Measurements from ENCODE around the gene OR51M1. TPM values are rescaled to one million over a fixed set of nuclear protein-coding genes. Genes with fewer than 3 reads are reported as not detected.
"Not testable (repeated sequence)": the region's sequence is repeated elsewhere in the genome, so short reads cannot be mapped to it uniquely, and the experiment has no call there.

The OR51M1 gene
- total and polyA plus RNA-seq, 2 donors (not counting 3 experiments of a cell fraction or from before 2014, with no cell fraction given), result not detected

DNA sequence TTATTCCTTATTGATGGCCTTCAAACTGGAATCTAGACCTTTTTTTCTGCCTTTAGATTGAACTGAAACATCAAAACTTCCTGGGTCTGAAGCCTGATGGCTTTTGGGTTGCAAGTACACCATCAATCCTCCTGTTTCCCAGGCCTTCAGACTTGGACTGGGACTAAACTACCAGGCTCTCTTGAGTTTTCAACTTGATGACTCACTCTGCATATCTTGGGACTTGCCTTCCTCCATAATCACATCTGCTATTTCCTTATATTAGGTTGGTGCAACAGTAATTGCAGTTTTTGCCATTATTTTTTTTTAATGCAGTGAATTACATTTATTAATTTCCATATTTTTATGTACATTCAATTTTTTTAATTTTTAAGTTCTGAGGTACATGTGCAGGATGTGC lies 47.3 kb upstream of the OR51M1 start:
- no peaks in the 10 kb centered on the region for H3K36me3 ChIP-seq (ENCODE audit: control insufficient read depth in 2 of 2, extremely low read depth in 1 of 2, insufficient read depth in 2 of 2, low read length in 2 of 2)
- no peak overlapping the region for H3K9ac ChIP-seq (replicated peaks; ENCODE audit: extremely low read depth, insufficient read depth, low read length)
- ChIA-PET CTCF (no interaction called here), POLR2A (no interaction called here)
- H3K4me2 ChIP-seq (ENCODE audit: insufficient read depth, low read length), result no peak overlapping the region
- no peaks in the 10 kb centered on the region for H3K27me3 ChIP-seq (ENCODE audit: control insufficient read depth in 2 of 2, insufficient read depth in 2 of 2, low read length in 2 of 2)
- DNase-seq (ENCODE audit: low read depth, low spot score), result no peak
- TF ChIP-seq, protein P1, sequence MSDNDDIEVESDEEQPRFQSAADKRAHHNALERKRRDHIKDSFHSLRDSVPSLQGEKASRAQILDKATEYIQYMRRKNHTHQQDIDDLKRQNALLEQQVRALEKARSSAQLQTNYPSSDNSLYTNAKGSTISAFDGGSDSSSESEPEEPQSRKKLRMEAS (IDR thresholded peaks at IDR 0.05; ENCODE audit: insufficient read depth, insufficient read length), result no peak
- no peak for TF ChIP-seq POLR2AphosphoS5 (IDR thresholded peaks at IDR 0.05; ENCODE audit: insufficient read depth, low read depth, low read length)
- TF ChIP-seq JUN (IDR thresholded peaks at IDR 0.05; ENCODE audit: borderline replicate concordance, insufficient read depth, insufficient read length, low read depth), result peak; percentile 4
- TF ChIP-seq, protein P2, sequence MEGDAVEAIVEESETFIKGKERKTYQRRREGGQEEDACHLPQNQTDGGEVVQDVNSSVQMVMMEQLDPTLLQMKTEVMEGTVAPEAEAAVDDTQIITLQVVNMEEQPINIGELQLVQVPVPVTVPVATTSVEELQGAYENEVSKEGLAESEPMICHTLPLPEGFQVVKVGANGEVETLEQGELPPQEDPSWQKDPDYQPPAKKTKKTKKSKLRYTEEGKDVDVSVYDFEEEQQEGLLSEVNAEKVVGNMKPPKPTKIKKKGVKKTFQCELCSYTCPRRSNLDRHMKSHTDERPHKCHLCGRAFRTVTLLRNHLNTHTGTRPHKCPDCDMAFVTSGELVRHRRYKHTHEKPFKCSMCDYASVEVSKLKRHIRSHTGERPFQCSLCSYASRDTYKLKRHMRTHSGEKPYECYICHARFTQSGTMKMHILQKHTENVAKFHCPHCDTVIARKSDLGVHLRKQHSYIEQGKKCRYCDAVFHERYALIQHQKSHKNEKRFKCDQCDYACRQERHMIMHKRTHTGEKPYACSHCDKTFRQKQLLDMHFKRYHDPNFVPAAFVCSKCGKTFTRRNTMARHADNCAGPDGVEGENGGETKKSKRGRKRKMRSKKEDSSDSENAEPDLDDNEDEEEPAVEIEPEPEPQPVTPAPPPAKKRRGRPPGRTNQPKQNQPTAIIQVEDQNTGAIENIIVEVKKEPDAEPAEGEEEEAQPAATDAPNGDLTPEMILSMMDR (IDR thresholded peaks at IDR 0.05; ENCODE audit: extremely low read depth in 1 of 2, insufficient read depth in 1 of 2, low read depth in 1 of 2, low read length in 2 of 2), result no peak
- TF ChIP-seq FOS (IDR thresholded peaks at IDR 0.05; ENCODE audit: borderline replicate concordance, insufficient read depth, low read length), result peak; percentile 52
- TF ChIP-seq GATA2 (IDR thresholded peaks at IDR 0.05; ENCODE audit: insufficient read depth, insufficient read length, low read depth, low read length), result no peak
- TF ChIP-seq EZH2 (IDR thresholded peaks at IDR 0.05; ENCODE audit: borderline replicate concordance, low read depth, low read length, severe bottlenecking), result no peak
- TF ChIP-seq POLR2A (IDR thresholded peaks at IDR 0.05; ENCODE audit: low read depth, low read length), result no peak
- no peaks in the 10 kb centered on the region for H3K4me1 ChIP-seq (ENCODE audit: control insufficient read depth, extremely low read depth, insufficient read depth, low read length)
- BruUV-seq (replicated peaks), result no TSS peak
- H3K27ac ChIP-seq (ENCODE audit: insufficient read depth, low read depth, low read length), result no peak overlapping the region
- H3K9me3 ChIP-seq (replicated peaks; ENCODE audit: control insufficient read depth, insufficient read depth, low read length), result no peaks in the 10 kb centered on the region
- no peaks in the 10 kb centered on the region for H3K79me2 ChIP-seq (ENCODE audit: control insufficient read depth, insufficient read depth, low read length)
- no peak overlapping the region for H3K4me3 ChIP-seq (replicated peaks in 1 of 3; ENCODE audit: insufficient read depth in 1 of 3, low read depth in 1 of 3, low read length in 3 of 3)
- intact Hi-C loops (cut with micrococcal nuclease), result no loop called here
- dilution Hi-C loops (cut with MboI; ENCODE audit: extremely low pct_ligation_motif_present, low sequenced_read_pairs), result no loop called here
- no peak for FAIRE-seq
- no peaks in the 10 kb centered on the region for H3K9me1 ChIP-seq (replicated peaks; ENCODE audit: control insufficient read depth, extremely low read depth, insufficient read depth, low read length)
- H2AFZ ChIP-seq (ENCODE audit: low read depth, low read length), result no peak overlapping the region
- no peaks in the 10 kb centered on the region for H4K20me1 ChIP-seq (replicated peaks; ENCODE audit: control insufficient read depth, extremely low read depth, insufficient read depth, low read length)

DNA sequence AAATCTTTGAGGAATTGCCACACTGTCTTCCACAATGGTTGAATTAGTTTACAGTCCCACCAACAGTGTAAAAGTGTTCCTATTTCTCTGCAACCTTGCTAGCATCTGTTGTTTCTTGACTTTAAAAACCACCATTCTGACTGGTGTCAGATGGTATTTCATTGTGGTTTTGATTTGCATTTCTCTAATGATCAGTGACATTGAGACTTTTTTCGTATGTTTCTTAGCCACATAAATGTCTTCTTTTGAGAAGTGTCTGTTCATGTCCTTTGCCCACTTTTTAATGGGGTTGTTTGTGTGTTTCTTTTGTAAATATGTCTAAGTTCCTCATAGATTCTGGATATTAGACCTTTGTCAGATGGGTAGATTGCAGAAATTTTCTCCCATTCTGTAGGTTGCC lies 46.4 kb upstream of the OR51M1 start:
- POLR2A ChIA-PET; BruUV-seq (replicated peaks); FAIRE-seq: not testable (repeated sequence)

More for the DNA sequence above, 46.4 kb upstream of the OR51M1 start:
- H3K4me1 ChIP-seq (ENCODE audit: control insufficient read depth, extremely low read depth, insufficient read depth, low read length); H3K4me3 ChIP-seq (replicated peaks in 1 of 3; ENCODE audit: insufficient read depth in 1 of 3, low read depth in 1 of 3, low read length in 3 of 3); H3K79me2 ChIP-seq (ENCODE audit: control insufficient read depth, insufficient read depth, low read length); H3K9me3 ChIP-seq (replicated peaks; ENCODE audit: control insufficient read depth, insufficient read depth, low read length); intact Hi-C loops (cut with micrococcal nuclease); CTCF ChIA-PET; H4K20me1 ChIP-seq (replicated peaks; ENCODE audit: control insufficient read depth, extremely low read depth, insufficient read depth, low read length); H3K9me1 ChIP-seq (replicated peaks; ENCODE audit: control insufficient read depth, extremely low read depth, insufficient read depth, low read length); H3K9ac ChIP-seq (replicated peaks; ENCODE audit: extremely low read depth, insufficient read depth, low read length); H3K27me3 ChIP-seq (ENCODE audit: control insufficient read depth in 2 of 2, insufficient read depth in 2 of 2, low read length in 2 of 2); H3K4me2 ChIP-seq (ENCODE audit: insufficient read depth, low read length); H2AFZ ChIP-seq (ENCODE audit: low read depth, low read length); H3K36me3 ChIP-seq (ENCODE audit: control insufficient read depth in 2 of 2, extremely low read depth in 1 of 2, insufficient read depth in 2 of 2, low read length in 2 of 2); DNase-seq (ENCODE audit: low read depth, low spot score); H3K27ac ChIP-seq (ENCODE audit: insufficient read depth, low read depth, low read length); dilution Hi-C loops (cut with MboI; ENCODE audit: extremely low pct_ligation_motif_present, low sequenced_read_pairs): not testable (repeated sequence)

All from endothelial cell of umbilical vein (primary cell).